Measurements from ENCODE around the gene TBC1D4.
A peak's percentile ranks its signal among the peaks of the same experiment; 100 is the strongest.
"Not testable (repeated sequence)": the region's sequence is repeated elsewhere in the genome, so short reads cannot be mapped to it uniquely, and the experiment has no call there.

TBC1D4 gene

DNA sequence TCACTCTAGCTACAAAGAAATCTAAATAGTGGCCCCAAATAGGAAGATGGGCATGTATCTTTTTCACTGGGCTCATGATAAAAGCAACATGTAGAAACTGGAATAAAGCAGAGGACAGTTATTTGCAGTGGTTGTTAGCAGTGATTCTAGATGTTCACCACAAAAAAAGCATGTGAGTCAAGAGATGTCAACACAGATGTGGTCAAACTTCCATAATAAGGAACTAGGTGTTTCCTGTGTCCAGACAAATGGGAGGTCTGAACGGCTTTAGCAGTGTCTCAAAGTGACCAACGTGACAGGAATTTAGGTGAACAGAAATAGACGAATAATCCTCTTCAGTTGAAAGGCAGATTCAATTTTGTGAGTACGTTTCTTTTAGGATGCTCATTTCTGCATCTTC lies 162.7 kb downstream of the TBC1D4 start:
- no peak for DNase-seq (ENCODE audit: low spot score)

DNA sequence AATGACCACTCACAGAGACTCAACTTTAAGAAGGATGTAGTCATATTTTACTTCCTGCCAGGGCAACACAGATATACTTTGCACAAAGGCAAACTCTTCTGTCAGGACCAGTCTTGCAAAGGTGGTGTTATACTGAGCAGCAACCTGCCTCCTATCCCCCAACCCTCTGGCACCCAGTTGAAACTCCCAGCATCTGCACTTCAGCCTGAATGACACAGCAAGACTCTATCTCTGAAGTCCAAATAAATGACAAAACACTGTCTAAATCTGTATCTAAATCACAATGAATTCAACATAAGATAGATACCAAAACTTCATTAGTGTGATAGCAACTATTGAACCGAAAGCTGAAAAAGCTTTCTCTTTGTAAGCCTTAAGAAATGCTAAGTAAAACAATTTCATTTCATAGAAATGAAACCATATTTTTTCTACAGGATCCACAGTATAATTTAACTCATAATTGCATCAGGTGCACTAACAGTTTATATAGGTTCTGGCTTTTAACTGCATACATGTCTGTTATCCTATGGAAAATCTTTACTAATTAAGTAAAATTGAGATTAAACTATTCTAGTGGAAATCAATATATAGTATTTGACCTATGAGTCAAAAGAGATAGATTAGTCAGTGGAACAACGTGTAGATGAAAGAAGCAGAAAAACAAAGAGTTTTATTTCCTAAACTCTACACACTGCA lies 163.7 kb downstream of the TBC1D4 start:
- peak; percentile 14 for DNase-seq (ENCODE audit: low spot score)

DNA sequence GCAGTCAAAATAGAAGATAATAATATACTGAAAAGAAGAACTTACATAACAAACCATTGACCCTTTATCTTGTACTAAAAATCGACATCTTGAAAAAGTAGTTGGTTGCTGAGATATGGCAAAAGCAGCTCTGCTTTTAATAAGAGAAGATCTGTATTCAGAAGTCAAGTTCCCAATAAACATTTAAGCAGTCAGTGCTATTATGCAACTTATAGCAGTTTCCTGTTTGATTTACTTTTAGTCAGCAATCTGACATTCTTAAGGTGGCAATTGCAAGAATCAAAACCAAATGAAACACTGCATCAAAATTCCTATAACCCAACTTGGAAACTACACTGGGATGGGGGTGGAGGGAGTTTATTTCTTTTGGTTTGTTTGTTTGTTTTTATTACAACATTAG lies 165.5 kb downstream of the TBC1D4 start:
- DNase-seq (ENCODE audit: low spot score): no peak

DNA sequence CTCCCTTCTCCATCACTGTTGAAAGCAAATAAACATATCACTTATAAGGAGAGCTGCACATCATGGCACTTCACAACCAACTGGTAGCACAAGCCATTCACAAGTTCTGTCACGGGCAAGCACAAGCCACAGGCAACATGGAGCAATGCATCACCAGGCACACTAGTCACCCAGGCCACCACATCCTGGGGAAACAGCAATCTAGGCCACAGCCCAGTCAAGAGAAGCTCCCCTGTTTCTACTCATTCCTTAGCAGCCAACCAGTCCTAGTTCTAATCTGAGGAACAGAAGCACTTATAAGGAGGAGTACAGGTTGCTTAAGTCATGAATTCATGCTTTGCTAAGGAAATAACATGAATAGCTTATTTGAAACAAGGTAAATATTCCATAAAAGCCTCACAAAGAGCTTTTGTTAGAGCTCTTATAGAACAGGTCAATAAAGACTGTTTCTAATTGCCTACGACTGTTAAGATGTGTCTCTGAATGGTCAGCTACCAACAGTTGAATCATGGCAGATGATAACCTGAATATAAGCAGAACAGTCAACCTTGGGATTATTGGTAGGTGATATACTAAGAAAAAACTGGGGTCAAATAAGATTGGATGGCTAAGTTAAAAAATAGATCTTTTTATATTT lies 169.0 kb downstream of the TBC1D4 start:
- DNase-seq (ENCODE audit: low spot score): peak; percentile 36

DNA sequence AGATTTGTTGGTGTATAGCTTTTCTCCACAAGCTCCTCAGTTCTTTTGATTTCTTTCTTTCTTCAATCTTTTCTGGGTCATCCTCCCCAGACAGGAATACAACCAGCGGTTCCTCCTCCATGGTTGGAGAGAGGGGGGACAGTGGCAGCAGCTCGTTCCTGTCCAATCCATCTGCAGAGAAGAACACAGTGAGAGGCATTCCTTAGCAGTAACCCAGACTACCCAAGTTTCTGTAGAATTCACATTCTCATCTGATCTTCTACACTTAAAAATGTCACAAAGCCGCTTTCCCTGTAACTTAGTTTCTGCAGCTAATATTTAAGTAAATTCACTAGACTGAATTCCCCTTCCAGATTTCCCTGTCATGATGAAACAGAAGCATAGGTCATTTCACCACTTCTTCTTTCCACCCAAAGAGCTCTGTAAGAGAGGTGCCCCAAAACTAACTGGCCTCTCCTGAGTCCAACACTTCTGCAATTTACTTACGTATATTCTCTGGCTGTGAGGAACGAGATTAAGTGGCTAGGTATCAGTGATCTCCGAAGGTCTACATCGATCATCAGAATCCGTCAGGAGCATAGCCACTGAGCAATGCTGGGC lies 171.9 kb downstream of the TBC1D4 start:
- DNase-seq (ENCODE audit: low spot score): no peak

DNA sequence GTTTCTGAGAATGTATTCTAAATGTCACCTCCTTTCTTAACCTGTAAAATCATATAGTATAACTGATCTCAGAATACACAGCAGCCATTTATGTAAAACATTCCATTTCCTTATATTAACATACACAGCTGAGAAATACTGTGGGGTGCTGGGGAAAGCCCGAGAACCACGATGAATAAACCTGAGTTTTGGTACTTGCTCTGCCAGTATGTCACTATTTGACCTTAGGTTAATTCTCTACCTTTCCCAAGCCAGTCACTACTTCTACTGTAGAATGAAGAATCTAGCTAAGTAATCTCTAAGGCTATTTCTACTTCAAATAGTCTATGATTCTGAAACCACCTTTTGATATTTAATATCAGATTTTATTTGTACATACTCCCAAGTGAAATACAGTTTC lies 173.7 kb downstream of the TBC1D4 start:
- DNase-seq (ENCODE audit: low spot score): no peak

DNA sequence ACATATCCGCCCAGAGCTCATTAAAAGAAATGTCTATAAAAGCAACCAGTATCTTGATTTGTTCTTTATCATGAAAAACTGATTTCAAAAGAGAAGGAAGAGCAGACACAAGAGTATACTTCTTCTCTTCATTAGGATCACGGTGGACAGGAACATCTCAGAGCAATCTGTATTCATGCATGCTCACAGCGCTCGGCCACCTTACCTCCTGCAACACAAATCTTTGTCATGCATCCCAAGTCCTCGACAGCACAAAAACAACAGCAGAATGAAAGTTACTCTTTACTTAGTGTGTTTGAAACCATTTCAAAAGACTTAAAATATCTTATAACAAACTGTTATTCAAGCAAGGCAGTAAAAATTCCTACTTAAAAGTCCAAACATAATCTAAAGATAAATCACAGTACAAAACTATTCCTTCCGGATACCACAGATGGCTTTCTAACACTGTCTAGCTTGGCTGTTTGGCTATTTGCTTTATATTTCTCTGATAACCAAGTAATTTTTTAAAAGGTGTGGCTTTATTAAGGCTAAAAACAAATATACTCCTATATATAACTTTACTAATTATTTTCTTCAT lies 174.5 kb downstream of the TBC1D4 start:
- DNase-seq (ENCODE audit: low spot score): no peak

DNA sequence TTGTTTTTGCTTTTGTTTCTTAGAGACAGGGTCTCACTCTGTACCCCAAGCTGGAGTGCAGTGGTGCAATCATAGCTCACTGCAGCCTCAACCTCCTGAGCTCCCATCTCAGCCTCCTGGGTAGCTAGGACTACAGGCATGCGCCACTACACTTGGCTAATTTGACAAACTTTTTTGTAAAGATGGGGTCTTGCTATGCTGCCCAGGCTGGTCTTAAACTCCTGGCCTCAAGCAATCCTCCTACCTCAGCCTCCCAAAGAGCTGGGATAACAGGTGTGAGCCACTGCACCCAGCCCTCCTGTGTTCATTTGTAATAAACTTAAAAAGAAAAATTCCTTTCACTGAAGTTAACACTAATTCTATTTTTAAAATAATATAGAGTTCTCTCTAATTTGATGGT lies 175.0 kb downstream of the TBC1D4 start:
- DNase-seq (ENCODE audit: low spot score): not testable (repeated sequence)

DNA sequence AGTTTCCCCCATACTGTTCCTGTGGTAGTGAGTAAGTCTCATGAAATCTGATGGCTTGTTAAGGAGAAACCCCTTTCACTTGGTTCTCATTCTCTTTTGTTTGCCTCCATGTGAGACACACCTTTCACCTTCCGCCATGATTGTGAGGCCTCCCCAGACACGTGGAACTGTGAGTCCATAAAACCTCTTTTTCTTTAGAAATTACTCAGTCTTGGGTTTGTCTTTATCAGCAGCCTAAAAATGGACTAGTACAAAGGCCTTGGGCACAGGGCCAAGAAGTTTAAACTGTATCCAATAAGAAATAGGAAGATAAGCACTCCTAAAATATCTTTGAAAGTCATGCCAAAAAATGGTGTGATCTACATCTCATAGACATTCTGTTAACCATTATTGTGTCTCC lies 176.9 kb downstream of the TBC1D4 start:
- no peak for DNase-seq (ENCODE audit: low spot score)

DNA sequence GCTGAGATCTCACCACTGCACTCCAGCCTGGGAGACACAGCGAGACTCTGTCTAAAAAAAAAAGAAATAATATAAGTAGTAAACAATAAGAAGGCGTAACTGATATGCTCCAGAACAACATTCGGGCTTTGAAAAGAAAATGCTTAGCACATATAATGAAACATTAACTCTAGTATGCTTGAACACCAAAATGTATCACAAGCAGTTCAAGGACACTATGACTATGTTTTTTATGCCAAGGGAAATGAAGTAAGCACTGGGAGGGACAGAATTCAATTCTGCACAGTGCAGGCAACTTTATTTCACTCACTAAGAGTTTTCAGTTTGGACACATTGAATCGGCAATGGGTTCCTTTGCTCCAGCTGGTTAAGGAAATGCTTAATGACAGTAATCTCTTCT lies 178.7 kb downstream of the TBC1D4 start:
- DNase-seq (ENCODE audit: low spot score): no peak

DNA sequence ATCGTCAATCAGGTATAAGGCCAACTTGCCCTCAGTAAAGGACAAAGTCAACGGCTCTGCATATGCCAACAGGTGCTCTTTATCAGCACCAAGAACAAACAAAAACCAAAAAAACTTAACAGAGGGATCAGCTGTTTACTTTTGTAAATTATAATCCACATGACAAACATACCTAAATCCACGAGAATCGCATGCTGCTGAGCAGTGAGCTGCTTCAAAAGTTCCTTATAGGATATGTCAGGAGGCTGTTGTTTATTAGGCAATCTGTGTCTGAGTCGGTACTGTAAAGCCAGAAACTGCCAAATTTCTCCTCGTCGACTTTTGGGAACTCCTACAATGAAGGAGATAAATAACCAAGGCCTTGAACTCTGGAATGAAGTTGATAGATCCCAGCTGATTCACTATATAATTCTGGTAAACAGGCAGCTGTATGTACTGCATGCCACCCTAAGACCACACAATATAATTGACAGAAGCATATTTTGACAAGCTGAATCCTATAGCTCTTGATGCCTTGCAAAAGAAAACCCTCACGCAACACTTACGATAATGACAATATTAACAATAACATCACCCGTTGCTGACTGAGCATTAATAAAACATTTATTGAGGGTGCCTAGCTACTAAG lies 179.8 kb downstream of the TBC1D4 start:
- no peak for DNase-seq (ENCODE audit: low spot score)

DNA sequence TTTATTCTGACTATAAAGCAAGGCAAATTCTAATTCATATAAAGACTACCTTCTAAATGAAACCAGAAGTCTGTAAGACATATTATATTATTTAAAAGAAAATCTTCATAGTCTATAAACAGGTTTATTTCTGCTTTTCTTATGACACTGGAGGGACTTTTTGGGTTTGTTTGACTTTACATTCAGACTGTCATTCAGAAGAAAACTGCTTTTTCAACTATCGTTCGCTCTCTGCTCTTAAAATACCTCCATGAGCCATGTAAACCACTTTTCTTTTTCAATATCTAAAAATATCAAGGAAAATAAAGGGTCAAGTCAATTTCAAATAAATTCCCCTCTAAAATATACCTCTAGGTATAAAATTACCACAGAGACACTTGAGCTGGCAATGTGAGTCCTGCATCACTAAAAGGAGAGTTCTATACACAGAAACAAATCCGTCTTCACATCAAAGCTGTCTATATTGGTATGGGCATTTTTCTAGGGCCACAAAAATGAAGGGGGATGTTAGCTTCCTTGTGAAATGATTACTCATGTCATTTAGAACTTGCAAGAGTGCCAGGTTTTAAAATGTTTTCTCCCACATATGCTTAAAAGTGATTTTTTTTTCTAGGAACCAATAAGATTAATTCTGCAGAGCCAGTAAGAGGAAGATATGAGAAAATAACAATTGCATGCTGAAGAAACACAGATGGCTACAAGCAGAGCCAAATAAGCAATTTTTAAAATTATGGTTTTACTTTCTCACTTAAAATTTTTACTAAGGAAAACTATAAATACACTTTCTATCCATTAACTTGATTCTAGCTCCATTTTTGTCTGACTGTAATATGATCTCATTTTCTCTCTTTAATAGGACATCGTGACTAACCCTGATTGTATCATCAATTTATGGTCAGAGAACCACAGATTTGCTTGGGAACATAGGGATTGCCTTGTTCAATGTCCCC lies 181.8 kb downstream of the TBC1D4 start:
- DNase-seq (ENCODE audit: low spot score): no peak

DNA sequence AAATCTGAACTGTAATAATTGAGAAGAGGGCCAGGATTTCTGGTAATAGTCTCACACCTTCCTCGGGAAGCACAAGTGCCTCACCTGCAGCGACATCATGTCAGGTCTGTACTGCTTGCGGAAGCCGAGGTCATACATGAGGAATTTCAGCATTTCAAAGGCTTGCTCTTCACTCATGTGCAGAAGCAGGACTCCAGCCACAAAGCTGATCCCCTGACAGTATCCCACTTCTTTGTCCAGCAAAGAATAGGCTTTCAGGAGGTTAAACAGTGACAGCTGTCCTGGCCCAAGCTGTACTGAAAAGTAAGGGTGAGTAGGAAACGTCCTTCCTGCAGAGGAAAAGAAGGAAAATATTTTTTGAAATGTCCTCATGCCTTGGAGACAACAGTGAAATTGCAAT lies 182.7 kb downstream of the TBC1D4 start:
- DNase-seq (ENCODE audit: low spot score): no peak

DNA sequence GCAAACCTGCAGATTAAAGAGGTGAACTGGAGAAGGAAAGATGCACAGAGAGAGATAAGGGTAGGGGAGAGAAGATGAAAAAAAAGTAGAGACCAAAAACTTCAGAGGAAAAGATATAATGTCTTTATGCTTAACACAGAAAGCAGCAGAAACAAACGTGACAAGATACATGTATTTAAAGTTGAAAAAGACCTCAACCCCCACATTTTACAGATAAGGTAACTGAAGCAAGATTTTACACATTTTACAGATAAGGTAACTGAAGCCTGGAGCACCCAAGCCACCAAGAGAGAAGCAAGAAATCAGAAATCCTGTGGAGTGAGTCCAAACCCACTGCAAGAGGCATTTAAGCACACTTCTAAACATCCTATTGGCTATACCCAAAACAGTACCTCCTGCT lies 185.3 kb downstream of the TBC1D4 start:
- no peak for DNase-seq (ENCODE audit: low spot score)

DNA sequence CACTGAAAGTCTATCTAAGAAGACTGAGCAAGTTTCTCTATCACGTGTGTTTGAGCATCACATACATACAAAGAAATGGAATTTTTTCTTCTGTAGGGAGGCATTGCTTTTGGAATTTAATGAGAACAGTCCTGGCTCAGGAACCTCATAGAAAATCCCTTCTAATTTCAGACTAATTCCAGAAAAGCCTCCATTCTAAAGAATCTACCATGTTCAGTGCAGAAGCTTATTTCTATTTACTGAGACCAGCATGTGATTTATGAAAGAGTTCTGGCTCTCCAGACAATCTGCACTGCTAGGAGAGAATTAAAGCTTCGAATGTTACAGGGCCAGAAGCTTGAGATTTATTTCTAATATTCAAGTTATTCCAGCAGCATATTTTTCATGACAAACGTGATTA lies 186.8 kb downstream of the TBC1D4 start:
- DNase-seq (ENCODE audit: low spot score): no peak

DNA sequence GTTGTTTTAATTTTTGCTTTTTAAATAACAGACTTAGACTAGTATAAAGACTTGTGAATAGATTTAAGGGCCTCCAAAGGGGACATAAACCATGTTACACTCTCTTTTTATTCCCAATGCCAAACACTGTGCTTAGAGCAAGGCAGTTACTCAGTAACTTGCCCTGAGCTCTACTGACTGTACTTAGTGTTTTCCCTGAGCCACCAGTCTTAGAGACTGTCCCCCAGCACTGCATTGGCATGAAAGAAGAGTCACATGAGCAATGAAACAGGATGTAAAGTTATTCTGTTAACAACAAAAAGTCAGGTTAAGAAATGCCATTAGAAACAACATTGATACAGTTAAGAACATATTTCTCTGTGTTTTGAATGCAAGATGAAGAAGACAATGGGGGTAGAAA lies 187.9 kb downstream of the TBC1D4 start:
- DNase-seq (ENCODE audit: low spot score): no peak

DNA sequence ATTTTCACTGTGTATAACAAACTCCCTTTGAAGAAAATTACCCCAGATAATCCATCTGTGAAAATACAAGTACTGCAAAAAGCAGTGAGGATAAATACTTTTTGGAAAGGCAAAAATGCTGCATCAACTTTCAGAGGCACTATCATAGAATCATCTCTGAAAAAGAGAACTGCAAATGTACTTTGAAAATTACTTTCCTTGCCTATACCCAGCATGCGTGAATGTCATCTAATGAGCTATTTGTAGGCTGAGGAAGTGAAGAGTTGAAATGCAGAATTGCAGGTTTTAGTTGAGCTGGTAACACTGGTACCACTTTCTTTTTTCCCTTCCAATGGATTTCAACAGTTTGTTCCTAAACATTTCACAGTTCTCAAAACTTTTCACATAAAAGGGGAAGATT lies 196.7 kb downstream of the TBC1D4 start:
- no peak for DNase-seq (ENCODE audit: low spot score)

DNA sequence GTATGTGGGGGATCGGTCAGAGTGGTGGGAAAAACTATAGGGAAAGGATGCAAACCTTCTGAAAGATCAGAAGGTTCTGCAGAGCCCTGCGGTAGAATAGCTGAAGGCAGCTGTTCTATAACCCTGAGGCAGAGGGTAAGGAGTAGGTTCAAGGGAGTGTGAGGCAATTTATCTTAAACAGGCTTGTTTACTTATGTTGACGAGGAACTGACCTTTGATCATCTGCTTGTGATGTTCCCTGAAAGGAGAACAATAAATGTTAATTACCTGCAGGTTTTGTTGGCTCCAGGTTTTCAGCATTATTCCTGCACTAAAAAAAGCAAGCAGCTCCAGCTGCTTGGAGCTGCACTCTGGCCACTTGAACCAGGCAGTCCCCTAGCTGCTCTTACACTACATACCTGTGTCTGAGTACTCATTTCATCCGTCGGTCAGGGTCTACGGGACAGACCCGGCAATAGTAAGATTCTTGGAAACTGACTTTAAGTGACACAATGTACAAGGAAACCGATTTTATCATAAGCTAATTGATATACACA lies 202.1 kb downstream of the TBC1D4 start:
- DNase-seq (ENCODE audit: low spot score): no peak

DNA sequence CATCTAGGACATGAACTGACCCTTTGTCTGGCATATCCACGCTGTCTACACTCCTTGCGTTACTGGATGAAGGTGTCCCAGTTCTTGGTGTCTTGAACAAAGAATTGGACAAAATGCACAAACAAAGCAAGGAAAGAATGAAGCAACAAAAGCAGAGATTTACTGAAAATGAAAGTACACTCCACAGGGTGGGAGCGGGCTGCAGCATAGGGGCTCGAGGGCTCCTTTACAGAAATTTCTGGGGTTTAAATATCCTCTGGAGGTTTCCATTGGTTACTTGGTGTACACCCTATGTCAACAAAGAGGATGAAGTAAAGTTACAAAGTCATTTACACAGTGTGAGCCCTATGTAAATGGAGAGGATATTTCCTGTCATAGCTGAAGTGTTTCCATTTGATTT lies 208.3 kb downstream of the TBC1D4 start:
- DNase-seq (ENCODE audit: low spot score): not testable (repeated sequence)

DNA sequence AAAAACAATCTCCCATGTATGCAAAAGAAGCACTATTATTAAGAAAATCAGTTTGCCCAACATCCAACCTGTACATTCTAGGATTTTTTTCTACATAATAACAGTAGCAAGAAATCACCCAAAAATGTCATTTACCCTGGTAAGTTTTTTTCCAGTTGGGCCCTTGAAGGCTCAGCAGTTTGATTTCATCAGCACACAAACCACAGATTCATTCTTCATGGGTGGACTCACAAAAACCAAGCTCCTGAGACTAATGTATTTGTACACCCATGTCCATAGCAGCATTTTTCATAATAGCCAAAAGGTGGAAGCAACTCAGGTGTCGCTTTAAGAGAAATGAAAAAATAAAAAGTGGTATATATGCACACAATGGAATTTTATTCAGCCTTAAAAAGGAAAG lies 210.1 kb downstream of the TBC1D4 start:
- DNase-seq (ENCODE audit: low spot score): no peak

DNA sequence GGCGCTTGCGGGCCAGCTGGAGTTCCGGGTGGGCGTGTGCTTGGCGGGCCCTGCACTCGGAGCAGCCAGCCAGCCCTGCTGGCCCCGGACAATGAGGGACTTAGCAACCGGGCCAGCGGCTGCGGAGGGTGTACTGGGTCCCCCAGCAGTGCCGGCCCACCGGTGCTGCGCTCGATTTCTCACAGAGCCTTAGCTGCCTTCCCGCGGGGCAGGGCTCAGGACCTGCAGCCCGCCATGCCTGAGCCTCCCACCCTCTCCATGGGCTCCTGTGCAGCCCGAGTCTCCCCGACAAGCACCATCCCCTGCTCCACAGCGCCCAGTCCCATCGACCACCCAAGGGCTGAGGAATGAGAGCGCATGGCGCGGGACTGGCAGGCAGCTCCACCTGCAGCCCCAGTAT lies 213.5 kb downstream of the TBC1D4 start:
- DNase-seq (ENCODE audit: low spot score): not testable (repeated sequence)

All from CD4-positive, alpha-beta T cell treated with Interleukin-15 for 4 hours (primary cell).